ENCODE data around the gene PITHD1. TPM values are rescaled to one million over a fixed set of nuclear protein-coding genes. Genes with fewer than 3 reads are reported as not detected.

PITHD1 gene
- total RNA-seq, 4 donors from 2014 or later = 64.2 to 105 (median 68.0) TPM

DNA sequence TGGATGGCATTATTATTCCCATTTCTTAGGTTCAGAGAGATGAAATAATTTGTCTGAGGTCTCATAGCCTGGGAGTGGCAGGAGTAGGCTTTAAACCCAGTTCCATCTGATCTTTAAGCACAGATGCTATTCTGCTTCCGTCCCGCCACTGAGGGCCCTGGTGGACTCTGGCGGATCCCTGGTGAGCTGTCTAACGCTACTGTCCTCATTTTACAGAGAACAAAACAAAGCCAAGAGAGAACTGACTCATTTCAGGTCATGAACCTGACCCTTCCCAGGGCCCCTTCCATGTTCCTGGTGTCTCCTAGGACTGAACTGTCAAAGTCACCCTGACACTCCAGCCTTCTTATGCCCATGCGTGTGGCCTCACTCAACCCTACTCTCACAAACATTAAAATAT, 25.5 kb downstream of the PITHD1 start:
- H3K4me3 ChIP-seq = no peak overlapping the region
- no peaks in the 10 kb centered on the region for H3K9me3 ChIP-seq
- H3K27me3 ChIP-seq = no peaks in the 10 kb centered on the region
- TF ChIP-seq, protein P1, sequence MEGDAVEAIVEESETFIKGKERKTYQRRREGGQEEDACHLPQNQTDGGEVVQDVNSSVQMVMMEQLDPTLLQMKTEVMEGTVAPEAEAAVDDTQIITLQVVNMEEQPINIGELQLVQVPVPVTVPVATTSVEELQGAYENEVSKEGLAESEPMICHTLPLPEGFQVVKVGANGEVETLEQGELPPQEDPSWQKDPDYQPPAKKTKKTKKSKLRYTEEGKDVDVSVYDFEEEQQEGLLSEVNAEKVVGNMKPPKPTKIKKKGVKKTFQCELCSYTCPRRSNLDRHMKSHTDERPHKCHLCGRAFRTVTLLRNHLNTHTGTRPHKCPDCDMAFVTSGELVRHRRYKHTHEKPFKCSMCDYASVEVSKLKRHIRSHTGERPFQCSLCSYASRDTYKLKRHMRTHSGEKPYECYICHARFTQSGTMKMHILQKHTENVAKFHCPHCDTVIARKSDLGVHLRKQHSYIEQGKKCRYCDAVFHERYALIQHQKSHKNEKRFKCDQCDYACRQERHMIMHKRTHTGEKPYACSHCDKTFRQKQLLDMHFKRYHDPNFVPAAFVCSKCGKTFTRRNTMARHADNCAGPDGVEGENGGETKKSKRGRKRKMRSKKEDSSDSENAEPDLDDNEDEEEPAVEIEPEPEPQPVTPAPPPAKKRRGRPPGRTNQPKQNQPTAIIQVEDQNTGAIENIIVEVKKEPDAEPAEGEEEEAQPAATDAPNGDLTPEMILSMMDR (IDR thresholded peaks at IDR 0.05) = no peak
- TF ChIP-seq EP300 (IDR thresholded peaks at IDR 0.05) (no peak), POLR2A (IDR thresholded peaks at IDR 0.05) (no peak)
- H3K36me3 ChIP-seq = peaks cover 0 to 44% (median 0%) of the 10 kb centered on the region in 3 donors
- no peak overlapping the region for H3K27ac ChIP-seq
- peaks cover 0 to 26% (median 18%) of the 10 kb centered on the region in 4 donors for H3K4me1 ChIP-seq
- WGBS, 2 donors = 84 to 86% methylated on average over 5 of the region's 5 CpGs
- no peak for DNase-seq (ENCODE audit: low spot score in 2 of 2)

DNA sequence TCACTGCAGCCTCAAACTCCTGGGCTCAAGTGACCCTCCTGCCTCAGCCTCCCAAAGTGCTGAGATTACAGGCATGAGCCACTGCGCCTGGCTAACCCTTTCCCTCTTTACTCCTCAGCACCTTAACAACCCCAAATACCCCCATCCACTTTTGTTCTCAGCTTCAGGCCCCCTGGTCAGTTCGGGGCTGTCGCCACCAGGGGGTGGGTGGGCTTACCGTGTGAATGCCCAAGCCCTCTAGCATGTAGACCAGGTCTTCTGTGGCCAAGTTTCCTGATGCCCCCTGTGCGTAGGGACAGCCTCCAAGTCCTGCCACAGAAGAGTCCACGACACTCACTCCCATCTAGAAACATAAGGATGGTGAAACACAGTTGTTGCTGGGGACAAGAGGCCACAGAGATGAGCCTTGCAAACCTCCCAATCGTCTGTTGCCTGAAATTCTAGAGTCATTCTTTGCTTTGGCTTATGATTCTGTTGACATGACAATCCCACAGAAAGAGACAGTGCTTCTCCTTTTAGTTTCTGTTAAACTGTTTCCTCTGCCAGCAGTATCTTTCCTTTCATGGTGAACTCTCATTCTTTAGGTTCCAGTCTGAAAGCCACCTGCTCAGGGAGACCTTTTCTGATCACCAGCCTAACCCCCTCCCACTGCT, 26.1 kb downstream of the PITHD1 start:
- no peaks in the 10 kb centered on the region for H3K9me3 ChIP-seq
- no peak overlapping the region for H3K4me3 ChIP-seq
- DNase-seq (ENCODE audit: low spot score in 2 of 2) = no peak
- H3K27ac ChIP-seq = no peak overlapping the region
- TF ChIP-seq, protein P1 (IDR thresholded peaks at IDR 0.05) = no peak
- no peak for TF ChIP-seq POLR2A (IDR thresholded peaks at IDR 0.05)
- peaks cover 0 to 44% (median 0%) of the 10 kb centered on the region in 3 donors for H3K36me3 ChIP-seq
- 69 to 77% methylated on average over 7 of the region's 7 CpGs for WGBS, 2 donors
- no peaks in the 10 kb centered on the region for H3K27me3 ChIP-seq
- peaks cover 0 to 20% (median 16%) of the 10 kb centered on the region in 4 donors for H3K4me1 ChIP-seq

DNA sequence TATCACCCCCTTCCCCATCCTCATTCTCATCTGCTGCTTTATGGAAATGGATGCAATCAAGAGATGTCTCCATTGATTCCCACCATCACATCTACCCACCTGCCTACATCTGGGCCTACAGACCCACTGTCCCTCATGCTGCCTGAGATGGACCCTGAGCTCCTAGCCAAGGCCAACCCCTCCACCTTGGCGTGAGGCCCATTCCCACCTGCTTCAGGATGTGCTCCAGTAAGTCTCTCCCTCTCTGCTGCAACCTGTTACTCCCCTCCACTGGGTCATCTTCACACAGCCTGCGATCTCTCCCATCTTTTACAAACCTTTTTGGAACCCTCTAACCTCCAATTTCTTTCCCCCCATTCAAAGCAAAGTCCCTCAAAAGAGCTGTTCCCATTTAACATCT, 26.8 kb downstream of the PITHD1 start:
- H3K4me3 ChIP-seq = no peak overlapping the region
- WGBS, 2 donors = 95 to 98% methylated on average over 2 of the region's 2 CpGs
- no peaks in the 10 kb centered on the region for H3K9me3 ChIP-seq
- DNase-seq (ENCODE audit: low spot score in 2 of 2) = no peak
- H3K27ac ChIP-seq = no peak overlapping the region
- peaks cover 0 to 13% (median 9%) of the 10 kb centered on the region in 4 donors for H3K4me1 ChIP-seq
- peaks cover 0 to 44% (median 0%) of the 10 kb centered on the region in 3 donors for H3K36me3 ChIP-seq
- TF ChIP-seq POLR2A (IDR thresholded peaks at IDR 0.05) (no peak), EP300 (IDR thresholded peaks at IDR 0.05) (no peak)
- TF ChIP-seq, protein P1 (IDR thresholded peaks at IDR 0.05) = no peak
- H3K27me3 ChIP-seq = no peaks in the 10 kb centered on the region

DNA sequence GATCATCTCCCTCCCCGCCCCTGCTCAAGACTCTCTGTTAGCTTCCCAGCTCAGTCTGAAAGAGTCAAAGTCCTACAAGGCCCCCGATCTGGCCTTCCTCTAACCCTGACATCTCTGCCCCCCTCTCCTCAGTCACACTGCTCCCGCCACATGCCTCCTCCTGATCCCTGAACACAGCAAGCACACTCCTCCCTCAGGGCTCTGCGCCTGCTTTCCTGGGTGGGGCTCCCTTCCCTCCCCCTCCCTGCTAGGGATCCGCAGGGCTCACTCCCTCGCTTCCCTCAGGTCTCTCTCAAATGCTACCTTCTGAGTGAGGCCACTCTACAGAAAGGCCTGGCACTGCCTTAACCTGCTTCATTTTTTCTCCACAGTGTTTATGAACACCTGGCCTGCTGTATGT, 28.1 kb downstream of the PITHD1 start:
- DNase-seq (ENCODE audit: low spot score in 2 of 2) = no peak
- Histone ChIP-seq H3K9me3 (no peaks in the 10 kb centered on the region), H3K27ac (no peak overlapping the region), H3K27me3 (no peaks in the 10 kb centered on the region), H3K4me1 (peaks cover 0 to 17% (median 5%) of the 10 kb centered on the region in 4 donors), H3K36me3 (peaks cover 0 to 47% (median 0%) of the 10 kb centered on the region in 3 donors), H3K4me3 (no peak overlapping the region)
- 75 to 86% methylated on average over 6 of the region's 6 CpGs for WGBS, 2 donors
- no peak for TF ChIP-seq POLR2A (IDR thresholded peaks at IDR 0.05)

DNA sequence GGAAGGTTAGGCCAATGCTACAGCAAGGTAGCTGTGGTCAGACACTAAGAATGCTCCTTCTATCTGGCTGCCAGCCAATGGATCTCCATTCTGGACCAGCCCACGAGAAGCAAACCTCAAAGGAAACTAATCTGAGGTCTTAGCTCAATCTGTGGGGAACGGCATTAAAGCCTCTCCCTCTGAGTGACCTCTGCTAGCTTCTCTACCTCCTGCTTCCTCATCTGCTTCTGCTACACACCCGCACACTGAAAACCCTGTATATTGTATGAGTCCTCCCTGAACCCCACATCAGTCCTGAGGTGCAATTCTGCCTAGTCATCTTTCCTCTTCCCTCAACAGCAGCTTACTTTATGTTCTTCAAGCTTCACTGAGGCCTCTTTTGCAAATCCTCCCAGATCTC, 29.2 kb downstream of the PITHD1 start:
- no peak overlapping the region for H3K4me3 ChIP-seq
- peaks cover 0 to 59% (median 0%) of the 10 kb centered on the region in 3 donors for H3K36me3 ChIP-seq
- no peaks in the 10 kb centered on the region for H3K27me3 ChIP-seq
- 66 to 69% methylated on average over 3 of the region's 3 CpGs for WGBS, 2 donors
- TF ChIP-seq EP300 (IDR thresholded peaks at IDR 0.05) = no peak
- TF ChIP-seq, protein P1 (IDR thresholded peaks at IDR 0.05) = no peak
- TF ChIP-seq POLR2A (IDR thresholded peaks at IDR 0.05) = no peak
- H3K4me1 ChIP-seq = peaks cover 0 to 9% (median 0%) of the 10 kb centered on the region in 4 donors
- no peaks in the 10 kb centered on the region for H3K9me3 ChIP-seq
- DNase-seq (ENCODE audit: low spot score in 2 of 2) = no peak
- no peak overlapping the region for H3K27ac ChIP-seq

All from tibial nerve (tissue), 4 donors.